K562 (cell line): Measurements from ENCODE around the gene ANO10.

Experiments used
- FIP1L1 ChIP-seq: fragments of 200-400 bp; formaldehyde crosslinking; IDR thresholded peaks from 2 replicates; pipeline ENCODE4 v1.6.1; 2018; ENCODE audit warnings: mild to moderate bottlenecking, low read depth, low read length; ENCODE audit not compliant: poor library complexity, severe bottlenecking
- HDAC6 ChIP-seq: IDR thresholded peaks from 2 replicates; pipeline ENCODE4 v1.6.1; 2012; ENCODE audit warnings: low read depth, mild to moderate bottlenecking, control low read depth, inconsistent platforms, low read length, moderate library complexity
- MXI1 ChIP-seq: IDR thresholded peaks from 2 replicates; pipeline ENCODE4 v1.6.1; 2011; ENCODE audit warnings: low read depth, mild to moderate bottlenecking, improper control_type of control experiment, low read length
- PHF8 ChIP-seq: fragments of 200-600 bp; sonication (generic); IDR thresholded peaks from 2 replicates; pipeline ENCODE4 v1.6.1; 2012; ENCODE audit warnings: mixed run types, mild to moderate bottlenecking, inconsistent platforms, low read length, moderate library complexity, borderline replicate concordance
- RAD51 ChIP-seq: fragments of 450-650 bp; IDR thresholded peaks from 2 replicates; pipeline ENCODE4 v1.7.1; 2016; ENCODE audit warnings: low read depth, mild to moderate bottlenecking, borderline replicate concordance
- RUNX1 ChIP-seq: sonication (generic); IDR thresholded peaks from 2 replicates; pipeline ENCODE4 v1.6.1; 2016; ENCODE audit warnings: antibody characterized with exemption, low read depth
- SMAD1 ChIP-seq: fragments of 150-350 bp; IDR thresholded peaks from 2 replicates; pipeline ENCODE4 v1.6.1; 2014; ENCODE audit warnings: low read length, low read depth; ENCODE audit not compliant: partially characterized antibody
- ZNF263 ChIP-seq: sonication (generic); formaldehyde crosslinking; IDR thresholded peaks from 2 replicates; pipeline ENCODE4 v1.8.0; 2022; ENCODE audit warnings: mild to moderate bottlenecking, missing genetic modification reagents, borderline replicate concordance
- TF ChIP-seq, protein P1 (sequence below): sonication (generic); formaldehyde crosslinking; IDR thresholded peaks from 2 replicates; pipeline ENCODE4 v1.8.0; 2022; ENCODE audit warnings: mild to moderate bottlenecking, missing genetic modification reagents, borderline replicate concordance
- TF ChIP-seq, protein P2 (sequence below), 2 experiments: fragments of 450-650 bp in 1 of 2; sonication (generic) in 1 of 2; formaldehyde crosslinking in 1 of 2; IDR thresholded peaks in 1 of 2; conservative IDR thresholded peaks in 1 of 2; 2 replicates each; pipeline versions ENCODE4 v1.6.1 to v1.8.1; 2016 to 2023; ENCODE audit warnings: mild to moderate bottlenecking in 2 of 2, moderate library complexity in 2 of 2, inconsistent platforms in 1 of 2, missing genetic modification reagents in 1 of 2
- TF ChIP-seq, protein P3 (sequence below): sonication (generic); formaldehyde crosslinking; IDR thresholded peaks from 2 replicates; pipeline ENCODE4 v1.9.0; 2022; ENCODE audit warnings: mild to moderate bottlenecking, missing genetic modification reagents
- TF ChIP-seq, protein P4 (sequence below), 3 experiments: IDR thresholded peaks in 2 of 3; conservative IDR thresholded peaks in 1 of 3; 2 replicates each; pipeline ENCODE4 v1.5.1; 2011 to 2012; ENCODE audit warnings: low read length in 3 of 3, mild to moderate bottlenecking in 3 of 3, control low read depth in 2 of 3, improper control_type of control experiment in 1 of 3, inconsistent platforms in 1 of 3, low read depth in 1 of 3, mixed read lengths in 1 of 3, moderate library complexity in 1 of 3; ENCODE audit not compliant: insufficient read depth in 2 of 3
- TF ChIP-seq, protein P5 (sequence below): sonication (generic); formaldehyde crosslinking; IDR thresholded peaks from 2 replicates; pipeline ENCODE4 v1.8.0; 2022; ENCODE audit warnings: mild to moderate bottlenecking, missing genetic modification reagents

DNA sequence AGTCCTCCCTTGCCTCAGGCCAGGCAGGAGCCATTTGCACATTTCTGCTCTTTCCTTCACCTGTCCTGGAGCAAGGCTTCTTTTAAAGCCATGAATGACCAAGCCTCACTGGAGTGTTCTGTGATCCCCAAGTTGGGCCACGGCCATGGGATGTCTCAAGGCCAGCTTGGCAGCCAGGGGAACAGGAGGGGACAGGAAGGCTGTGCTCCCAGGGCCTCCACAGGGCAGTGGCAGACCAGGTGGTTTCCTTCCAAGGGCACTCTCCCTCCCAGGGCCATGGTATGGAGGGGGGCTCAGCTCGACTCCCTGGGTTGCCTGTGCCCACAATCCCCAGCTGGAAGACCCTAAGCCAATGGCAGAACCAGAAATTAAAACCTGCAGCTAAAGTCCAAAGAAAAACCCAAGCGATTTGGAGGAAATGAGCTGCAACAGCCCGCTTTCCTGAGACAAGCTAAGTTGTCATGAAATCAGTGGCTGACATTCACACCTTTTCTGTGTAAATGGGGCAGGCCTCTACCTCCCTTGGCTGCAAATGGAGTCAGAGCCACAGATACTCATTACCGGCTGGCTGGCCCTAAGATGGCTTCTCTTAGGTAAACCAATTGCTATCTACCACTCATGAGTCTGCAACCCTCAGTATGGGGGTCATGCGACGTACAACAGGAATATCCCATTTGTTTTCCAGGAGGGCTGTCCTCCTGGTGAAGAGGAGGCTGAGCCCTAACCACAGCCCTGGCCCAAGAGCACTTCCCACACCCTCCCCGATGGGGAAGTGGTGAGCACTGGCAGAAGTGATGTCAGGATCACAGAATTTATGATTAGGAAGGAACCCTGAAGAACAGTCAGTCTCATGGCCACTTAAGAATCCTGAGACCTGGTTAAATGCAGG is 252.2 kb downstream of the ANO10 start:
- no peak for TF ChIP-seq FIP1L1
- no peak for TF ChIP-seq MXI1
- no peak for TF ChIP-seq RAD51
- TF ChIP-seq, protein P1, sequence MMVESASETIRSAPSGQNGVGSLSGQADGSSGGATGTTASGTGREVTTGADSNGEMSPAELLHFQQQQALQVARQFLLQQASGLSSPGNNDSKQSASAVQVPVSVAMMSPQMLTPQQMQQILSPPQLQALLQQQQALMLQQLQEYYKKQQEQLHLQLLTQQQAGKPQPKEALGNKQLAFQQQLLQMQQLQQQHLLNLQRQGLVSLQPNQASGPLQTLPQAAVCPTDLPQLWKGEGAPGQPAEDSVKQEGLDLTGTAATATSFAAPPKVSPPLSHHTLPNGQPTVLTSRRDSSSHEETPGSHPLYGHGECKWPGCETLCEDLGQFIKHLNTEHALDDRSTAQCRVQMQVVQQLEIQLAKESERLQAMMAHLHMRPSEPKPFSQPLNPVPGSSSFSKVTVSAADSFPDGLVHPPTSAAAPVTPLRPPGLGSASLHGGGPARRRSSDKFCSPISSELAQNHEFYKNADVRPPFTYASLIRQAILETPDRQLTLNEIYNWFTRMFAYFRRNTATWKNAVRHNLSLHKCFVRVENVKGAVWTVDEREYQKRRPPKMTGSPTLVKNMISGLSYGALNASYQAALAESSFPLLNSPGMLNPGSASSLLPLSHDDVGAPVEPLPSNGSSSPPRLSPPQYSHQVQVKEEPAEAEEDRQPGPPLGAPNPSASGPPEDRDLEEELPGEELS (CRISPR knock-in tag): no peak
- TF ChIP-seq, protein P2, sequence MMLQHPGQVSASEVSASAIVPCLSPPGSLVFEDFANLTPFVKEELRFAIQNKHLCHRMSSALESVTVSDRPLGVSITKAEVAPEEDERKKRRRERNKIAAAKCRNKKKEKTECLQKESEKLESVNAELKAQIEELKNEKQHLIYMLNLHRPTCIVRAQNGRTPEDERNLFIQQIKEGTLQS (IDR thresholded peaks at IDR 0.05): no peak
- TF ChIP-seq, protein P2 (CRISPR knock-in tag; conservative IDR thresholded peaks at IDR 0.05): no peak
- TF ChIP-seq HDAC6: no peak
- TF ChIP-seq PHF8: no peak
- TF ChIP-seq, protein P3, sequence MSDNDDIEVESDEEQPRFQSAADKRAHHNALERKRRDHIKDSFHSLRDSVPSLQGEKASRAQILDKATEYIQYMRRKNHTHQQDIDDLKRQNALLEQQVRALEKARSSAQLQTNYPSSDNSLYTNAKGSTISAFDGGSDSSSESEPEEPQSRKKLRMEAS (CRISPR knock-in tag): no peak
- TF ChIP-seq, protein P4, sequence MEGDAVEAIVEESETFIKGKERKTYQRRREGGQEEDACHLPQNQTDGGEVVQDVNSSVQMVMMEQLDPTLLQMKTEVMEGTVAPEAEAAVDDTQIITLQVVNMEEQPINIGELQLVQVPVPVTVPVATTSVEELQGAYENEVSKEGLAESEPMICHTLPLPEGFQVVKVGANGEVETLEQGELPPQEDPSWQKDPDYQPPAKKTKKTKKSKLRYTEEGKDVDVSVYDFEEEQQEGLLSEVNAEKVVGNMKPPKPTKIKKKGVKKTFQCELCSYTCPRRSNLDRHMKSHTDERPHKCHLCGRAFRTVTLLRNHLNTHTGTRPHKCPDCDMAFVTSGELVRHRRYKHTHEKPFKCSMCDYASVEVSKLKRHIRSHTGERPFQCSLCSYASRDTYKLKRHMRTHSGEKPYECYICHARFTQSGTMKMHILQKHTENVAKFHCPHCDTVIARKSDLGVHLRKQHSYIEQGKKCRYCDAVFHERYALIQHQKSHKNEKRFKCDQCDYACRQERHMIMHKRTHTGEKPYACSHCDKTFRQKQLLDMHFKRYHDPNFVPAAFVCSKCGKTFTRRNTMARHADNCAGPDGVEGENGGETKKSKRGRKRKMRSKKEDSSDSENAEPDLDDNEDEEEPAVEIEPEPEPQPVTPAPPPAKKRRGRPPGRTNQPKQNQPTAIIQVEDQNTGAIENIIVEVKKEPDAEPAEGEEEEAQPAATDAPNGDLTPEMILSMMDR (IDR thresholded peaks at IDR 0.05 in 2 of 3, conservative IDR thresholded peaks at IDR 0.05 in 1 of 3; ENCODE audit: insufficient read depth in 2 of 3, low read depth in 1 of 3, low read length in 3 of 3): no peak
- TF ChIP-seq RUNX1: no peak
- no peak for TF ChIP-seq SMAD1
- TF ChIP-seq, protein P5, sequence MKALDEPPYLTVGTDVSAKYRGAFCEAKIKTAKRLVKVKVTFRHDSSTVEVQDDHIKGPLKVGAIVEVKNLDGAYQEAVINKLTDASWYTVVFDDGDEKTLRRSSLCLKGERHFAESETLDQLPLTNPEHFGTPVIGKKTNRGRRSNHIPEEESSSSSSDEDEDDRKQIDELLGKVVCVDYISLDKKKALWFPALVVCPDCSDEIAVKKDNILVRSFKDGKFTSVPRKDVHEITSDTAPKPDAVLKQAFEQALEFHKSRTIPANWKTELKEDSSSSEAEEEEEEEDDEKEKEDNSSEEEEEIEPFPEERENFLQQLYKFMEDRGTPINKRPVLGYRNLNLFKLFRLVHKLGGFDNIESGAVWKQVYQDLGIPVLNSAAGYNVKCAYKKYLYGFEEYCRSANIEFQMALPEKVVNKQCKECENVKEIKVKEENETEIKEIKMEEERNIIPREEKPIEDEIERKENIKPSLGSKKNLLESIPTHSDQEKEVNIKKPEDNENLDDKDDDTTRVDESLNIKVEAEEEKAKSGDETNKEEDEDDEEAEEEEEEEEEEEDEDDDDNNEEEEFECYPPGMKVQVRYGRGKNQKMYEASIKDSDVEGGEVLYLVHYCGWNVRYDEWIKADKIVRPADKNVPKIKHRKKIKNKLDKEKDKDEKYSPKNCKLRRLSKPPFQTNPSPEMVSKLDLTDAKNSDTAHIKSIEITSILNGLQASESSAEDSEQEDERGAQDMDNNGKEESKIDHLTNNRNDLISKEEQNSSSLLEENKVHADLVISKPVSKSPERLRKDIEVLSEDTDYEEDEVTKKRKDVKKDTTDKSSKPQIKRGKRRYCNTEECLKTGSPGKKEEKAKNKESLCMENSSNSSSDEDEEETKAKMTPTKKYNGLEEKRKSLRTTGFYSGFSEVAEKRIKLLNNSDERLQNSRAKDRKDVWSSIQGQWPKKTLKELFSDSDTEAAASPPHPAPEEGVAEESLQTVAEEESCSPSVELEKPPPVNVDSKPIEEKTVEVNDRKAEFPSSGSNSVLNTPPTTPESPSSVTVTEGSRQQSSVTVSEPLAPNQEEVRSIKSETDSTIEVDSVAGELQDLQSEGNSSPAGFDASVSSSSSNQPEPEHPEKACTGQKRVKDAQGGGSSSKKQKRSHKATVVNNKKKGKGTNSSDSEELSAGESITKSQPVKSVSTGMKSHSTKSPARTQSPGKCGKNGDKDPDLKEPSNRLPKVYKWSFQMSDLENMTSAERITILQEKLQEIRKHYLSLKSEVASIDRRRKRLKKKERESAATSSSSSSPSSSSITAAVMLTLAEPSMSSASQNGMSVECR (CRISPR knock-in tag): no peak
- TF ChIP-seq ZNF263 (CRISPR knock-in tag): no peak
